ENCODE results near the gene ASTN1.

ASTN1 gene

DNA sequence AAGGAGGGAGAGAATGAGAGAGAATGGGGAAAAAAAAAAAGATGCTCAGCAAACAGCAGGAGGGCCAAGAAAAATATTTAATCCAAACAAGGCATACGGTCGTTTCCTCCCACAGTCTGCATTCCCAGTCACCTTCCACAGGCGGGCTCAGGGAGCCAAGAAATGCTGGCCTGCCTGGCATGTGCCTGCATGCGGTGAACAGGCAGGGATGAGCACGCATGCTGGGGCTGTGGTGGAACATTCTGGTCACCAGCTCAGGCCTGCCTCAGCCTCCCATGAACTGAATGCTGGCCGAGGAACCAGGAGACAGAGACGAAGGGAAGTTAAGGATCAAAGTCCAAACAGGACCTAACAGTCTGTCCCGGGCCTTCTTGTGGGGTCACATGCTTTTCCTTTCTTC is 335.3 kb downstream of the ASTN1 start:
- no peak for DNase-seq (ENCODE audit: low spot score)

DNA sequence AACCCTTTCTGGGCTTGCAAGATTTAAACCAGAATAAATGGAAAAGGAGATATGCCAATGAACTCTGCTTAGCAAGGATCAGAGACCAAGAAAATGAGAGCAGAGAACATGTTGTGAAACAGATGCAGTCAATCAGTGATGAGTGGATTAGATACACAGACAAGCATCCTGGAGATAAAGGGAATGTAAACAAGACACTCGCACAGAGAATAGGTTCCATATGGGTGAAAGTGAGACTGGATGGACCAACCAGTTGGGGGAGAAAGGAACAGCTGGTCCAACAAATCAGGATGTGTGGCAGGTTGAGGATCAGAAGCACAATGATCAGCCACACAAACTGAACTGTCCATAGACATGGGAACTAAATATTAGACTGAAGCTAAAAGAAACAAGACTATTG is 338.2 kb downstream of the ASTN1 start:
- DNase-seq (ENCODE audit: low spot score), result no peak

DNA sequence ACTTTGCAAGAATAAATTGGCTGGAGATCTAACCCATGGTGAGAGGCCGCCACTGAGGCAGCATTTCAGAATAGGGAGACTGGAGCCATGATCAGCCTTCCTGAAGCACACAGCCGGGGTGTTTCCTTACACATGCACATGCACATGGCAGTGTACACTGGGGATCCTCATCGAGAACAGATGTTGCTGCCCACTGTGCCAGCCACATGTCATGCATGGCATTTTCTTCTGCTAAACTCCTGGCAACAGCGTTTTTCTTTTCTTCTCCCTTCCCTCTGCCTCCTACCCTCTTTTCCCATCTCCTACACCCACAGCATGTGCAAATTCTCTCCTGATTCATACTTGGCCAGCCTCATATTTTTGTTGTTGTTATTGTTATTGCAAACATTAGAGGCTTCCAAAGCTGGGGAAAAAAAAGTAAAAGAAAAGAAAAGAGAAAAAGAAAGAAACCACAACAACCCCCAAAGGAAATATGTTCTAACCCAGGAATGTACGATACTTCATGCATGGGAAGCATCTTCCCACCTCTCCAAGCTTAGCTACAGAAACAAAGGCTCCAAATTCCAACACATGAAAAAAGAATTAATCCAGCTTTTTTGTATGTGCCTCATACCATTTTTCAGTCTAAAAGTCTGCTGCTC is 344.0 kb downstream of the ASTN1 start:
- peak; percentile 53 for DNase-seq (ENCODE audit: low spot score)

DNA sequence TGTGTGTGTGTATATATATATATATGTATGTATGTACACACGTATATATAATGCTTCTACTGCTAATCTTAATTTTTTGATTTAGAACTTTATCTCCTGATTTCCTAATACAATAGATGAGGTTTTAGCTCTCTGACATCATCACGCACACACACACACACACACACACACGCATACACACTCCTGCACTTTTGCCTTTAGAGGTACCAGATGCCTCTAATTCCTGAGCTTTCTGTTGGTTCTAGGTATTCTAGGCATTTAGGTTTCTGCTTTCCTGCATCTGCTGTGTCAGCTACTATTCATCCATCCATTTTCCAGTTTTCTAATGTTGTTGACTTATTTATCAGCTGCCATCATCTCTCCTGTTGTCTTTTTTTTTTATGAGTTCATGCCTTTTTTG is 348.3 kb downstream of the ASTN1 start:
- DNase-seq (ENCODE audit: low spot score), result no peak

DNA sequence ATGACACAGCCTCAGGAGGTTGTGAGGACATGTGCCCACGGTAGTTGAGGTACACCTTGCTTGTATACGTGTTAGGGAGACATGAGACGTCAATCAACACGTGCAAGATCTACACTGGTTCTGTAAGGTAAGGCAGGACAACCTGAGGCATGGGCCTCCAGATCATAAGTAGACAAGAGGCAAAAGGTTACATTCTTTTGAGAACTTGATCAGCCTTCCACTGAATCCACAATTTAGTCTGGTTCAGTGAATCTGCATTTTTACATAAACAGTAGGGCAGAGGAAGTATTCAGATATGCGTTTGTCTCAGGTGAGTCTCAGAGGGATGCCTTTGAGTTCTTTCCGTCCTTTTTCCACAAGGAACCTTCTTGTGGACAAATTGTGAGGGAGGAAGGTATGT is 348.9 kb downstream of the ASTN1 start:
- DNase-seq (ENCODE audit: low spot score), result no peak

DNA sequence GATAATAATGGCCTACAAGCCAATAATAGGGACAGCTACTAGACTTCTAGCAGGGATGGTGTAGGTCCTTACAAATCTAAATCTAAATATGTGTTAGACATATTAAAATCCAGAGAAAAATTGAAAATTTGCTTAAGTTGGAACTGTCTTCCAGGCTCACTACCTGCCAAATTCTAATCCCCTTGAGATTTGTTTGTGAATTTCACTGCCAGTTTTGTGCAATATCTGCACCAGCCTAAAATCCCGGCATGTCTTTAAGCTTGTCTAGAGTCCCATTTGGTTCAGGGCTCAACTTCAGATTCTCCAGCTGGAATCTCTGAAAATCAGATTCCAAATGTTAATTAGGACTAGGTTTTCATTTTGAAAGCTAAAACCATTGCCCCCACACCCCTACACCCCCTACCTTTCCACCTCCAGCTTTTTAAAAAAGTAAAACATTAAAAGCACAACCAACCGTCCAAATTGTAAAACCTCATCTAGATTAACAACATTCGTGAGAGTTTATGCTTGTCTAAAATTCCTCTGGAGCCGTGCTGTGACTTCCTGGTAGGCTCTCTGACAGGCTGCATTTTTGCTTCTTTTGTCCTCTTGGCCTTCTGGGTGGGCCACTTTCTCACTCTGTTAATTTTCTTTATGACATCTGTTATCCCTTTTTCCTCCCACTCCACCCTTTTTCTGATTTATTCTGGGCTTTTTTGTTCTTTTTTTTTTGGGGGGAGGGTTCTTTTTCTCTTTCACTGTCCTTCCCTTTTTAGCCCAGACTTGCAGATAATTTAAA is 352.8 kb downstream of the ASTN1 start:
- DNase-seq (ENCODE audit: low spot score), result no peak

DNA sequence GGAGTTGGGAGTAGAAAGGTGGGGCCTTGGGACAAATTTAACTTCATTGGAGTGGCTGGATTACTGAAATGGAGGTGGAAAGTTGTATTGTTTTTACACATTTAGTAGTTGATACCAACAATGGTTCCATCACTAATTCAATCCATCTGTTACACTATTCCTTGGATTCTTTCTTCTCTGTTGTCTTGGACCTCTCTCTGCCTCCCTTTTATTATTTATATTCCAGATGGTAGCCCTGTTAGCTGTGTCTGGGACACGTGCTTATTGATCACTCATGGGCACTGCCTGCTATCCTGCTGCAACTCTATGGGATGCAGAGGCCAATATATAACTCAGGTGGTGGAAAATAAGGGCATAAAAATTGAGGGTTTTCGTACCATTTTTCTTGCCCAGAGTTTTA is 355.2 kb downstream of the ASTN1 start:
- no peak for DNase-seq (ENCODE audit: low spot score)

All from GM03348 (cell line).